HG02623 (cell line): ENCODE measurements around the gene SLC29A4.
"Not testable (repeated sequence)": the region's sequence is repeated elsewhere in the genome, so short reads cannot be mapped to it uniquely, and the experiment has no call there.

Experiments used
- ATAC-seq: cut with Tn5 transposase; IDR thresholded peaks from one replicate; pipeline ENCODE4 v1.9.1; 2021; ENCODE audit warnings: moderate library complexity; ENCODE audit not compliant: unreplicated experiment

SLC29A4 gene

GRCh38 chr7:5295039-5296014, 12.6 kb downstream of the SLC29A4 start:
- ATAC-seq, result no peak

- ATAC-seq, result no peak
Measured at GRCh38 chr7:5296015-5296610, 13.4 kb downstream of the SLC29A4 start.

- ATAC-seq, result no peak
Measured at GRCh38 chr7:5296611-5297226, 14.0 kb downstream of the SLC29A4 start.

- ATAC-seq, result no peak
Measured at GRCh38 chr7:5300366-5300765, 17.6 kb downstream of the SLC29A4 start.

- ATAC-seq, result no peak
Measured at GRCh38 chr7:5302577-5302976, 19.8 kb downstream of the SLC29A4 start.

- ATAC-seq, result no peak
Measured at GRCh38 chr7:5303061-5303460, 20.3 kb downstream of the SLC29A4 start.

GRCh38 chr7:5303591-5304505, 21.1 kb downstream of the SLC29A4 start:
- ATAC-seq, result no peak

- not testable (repeated sequence) for ATAC-seq
Measured at GRCh38 chr7:5305050-5305449, 22.3 kb downstream of the SLC29A4 start.

GRCh38 chr7:5307221-5308142, 24.7 kb downstream of the SLC29A4 start:
- not testable (repeated sequence) for ATAC-seq

- ATAC-seq, result no peak
Measured at GRCh38 chr7:5309146-5309545, 26.4 kb downstream of the SLC29A4 start.

- ATAC-seq, result no peak
Measured at GRCh38 chr7:5310822-5311405, 28.2 kb downstream of the SLC29A4 start.

- ATAC-seq, result not testable (repeated sequence)
Measured at GRCh38 chr7:5312276-5313070, 29.7 kb downstream of the SLC29A4 start.

GRCh38 chr7:5313076-5313885, 30.5 kb downstream of the SLC29A4 start:
- ATAC-seq, result not testable (repeated sequence)

GRCh38 chr7:5314864-5315263, 32.1 kb downstream of the SLC29A4 start:
- no peak for ATAC-seq

GRCh38 chr7:5315761-5316160, 33.0 kb downstream of the SLC29A4 start:
- no peak for ATAC-seq

- ATAC-seq, result not testable (repeated sequence)
Measured at GRCh38 chr7:5318613-5319012, 35.9 kb downstream of the SLC29A4 start.

- ATAC-seq, result no peak
Measured at GRCh38 chr7:5320391-5320790, 37.6 kb downstream of the SLC29A4 start.
